ENCODE data around the gene PTX4. TPM values are rescaled to one million over a fixed set of nuclear protein-coding genes. Genes with fewer than 3 reads are reported as not detected.

Gene PTX4
- total and polyA plus RNA-seq, 2 donors (not counting 3 experiments of a cell fraction or from before 2014, with no cell fraction given) = 0.31 TPM; not detected in 1

DNA sequence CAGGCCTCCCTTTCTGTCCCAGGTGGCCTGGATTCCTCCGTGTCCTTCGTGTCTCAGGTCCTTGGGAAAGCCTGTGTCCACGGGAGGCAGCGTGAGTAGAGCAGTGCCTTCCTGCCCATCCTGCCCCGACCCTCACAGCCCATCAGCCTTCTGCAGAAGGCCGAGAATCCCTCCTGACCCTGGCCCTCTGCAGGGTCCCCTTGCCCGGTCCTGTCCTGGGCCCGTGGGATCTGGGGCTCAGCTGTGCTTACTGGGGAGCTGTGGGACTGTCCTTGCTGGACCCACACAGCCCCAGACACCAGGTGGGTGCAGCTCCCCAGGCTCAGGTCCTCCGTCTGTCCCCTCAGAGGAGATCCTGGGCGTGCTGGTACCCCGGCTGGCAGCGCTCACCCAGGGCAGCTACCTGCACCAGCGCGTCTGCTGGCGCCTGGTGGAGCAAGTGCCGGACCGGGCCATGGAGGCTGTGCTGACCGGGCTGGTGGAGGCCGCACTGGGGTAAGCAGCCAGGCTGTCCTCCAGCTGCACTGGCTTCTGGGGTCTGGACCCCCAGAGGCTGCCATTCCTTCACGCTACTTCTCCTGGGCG is 8.4 kb upstream of the PTX4 start:
- CTCF ChIA-PET = interaction anchor here (1.3 kb wide), 1 partner anchor 46 kb away, joined by 3 read pairs; no protein-coding TSS in a partner anchor
- POLR2A ChIA-PET = no interaction called here
- H3K36me3 ChIP-seq (ENCODE audit: control insufficient read depth in 2 of 2, extremely low read depth in 1 of 2, insufficient read depth in 2 of 2, low read length in 2 of 2) = peaks cover 6 to 30% of the 10 kb centered on the region in 2 experiments
- no peak overlapping the region for H3K27ac ChIP-seq (ENCODE audit: insufficient read depth, low read depth, low read length)
- no peak for FAIRE-seq
- H3K9me3 ChIP-seq (replicated peaks; ENCODE audit: control insufficient read depth, insufficient read depth, low read length) = no peaks in the 10 kb centered on the region
- no peak for TF ChIP-seq JUN (IDR thresholded peaks at IDR 0.05; ENCODE audit: borderline replicate concordance, insufficient read depth, insufficient read length, low read depth)
- TF ChIP-seq, protein P1, sequence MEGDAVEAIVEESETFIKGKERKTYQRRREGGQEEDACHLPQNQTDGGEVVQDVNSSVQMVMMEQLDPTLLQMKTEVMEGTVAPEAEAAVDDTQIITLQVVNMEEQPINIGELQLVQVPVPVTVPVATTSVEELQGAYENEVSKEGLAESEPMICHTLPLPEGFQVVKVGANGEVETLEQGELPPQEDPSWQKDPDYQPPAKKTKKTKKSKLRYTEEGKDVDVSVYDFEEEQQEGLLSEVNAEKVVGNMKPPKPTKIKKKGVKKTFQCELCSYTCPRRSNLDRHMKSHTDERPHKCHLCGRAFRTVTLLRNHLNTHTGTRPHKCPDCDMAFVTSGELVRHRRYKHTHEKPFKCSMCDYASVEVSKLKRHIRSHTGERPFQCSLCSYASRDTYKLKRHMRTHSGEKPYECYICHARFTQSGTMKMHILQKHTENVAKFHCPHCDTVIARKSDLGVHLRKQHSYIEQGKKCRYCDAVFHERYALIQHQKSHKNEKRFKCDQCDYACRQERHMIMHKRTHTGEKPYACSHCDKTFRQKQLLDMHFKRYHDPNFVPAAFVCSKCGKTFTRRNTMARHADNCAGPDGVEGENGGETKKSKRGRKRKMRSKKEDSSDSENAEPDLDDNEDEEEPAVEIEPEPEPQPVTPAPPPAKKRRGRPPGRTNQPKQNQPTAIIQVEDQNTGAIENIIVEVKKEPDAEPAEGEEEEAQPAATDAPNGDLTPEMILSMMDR (IDR thresholded peaks at IDR 0.05; ENCODE audit: extremely low read depth in 1 of 2, insufficient read depth in 1 of 2, low read depth in 1 of 2, low read length in 2 of 2) = no peak
- no peak for TF ChIP-seq EZH2 (IDR thresholded peaks at IDR 0.05; ENCODE audit: borderline replicate concordance, low read depth, low read length, severe bottlenecking)
- TF ChIP-seq POLR2AphosphoS5 (IDR thresholded peaks at IDR 0.05; ENCODE audit: insufficient read depth, low read depth, low read length) = no peak
- no peak for TF ChIP-seq MYC (IDR thresholded peaks at IDR 0.05; ENCODE audit: low read depth, low read length)
- no peak for TF ChIP-seq GATA2 (IDR thresholded peaks at IDR 0.05; ENCODE audit: insufficient read depth, insufficient read length, low read depth, low read length)
- no peak for TF ChIP-seq POLR2A (IDR thresholded peaks at IDR 0.05; ENCODE audit: low read depth, low read length)
- TF ChIP-seq FOS (IDR thresholded peaks at IDR 0.05; ENCODE audit: borderline replicate concordance, insufficient read depth, low read length) = no peak
- TF ChIP-seq, protein P2, sequence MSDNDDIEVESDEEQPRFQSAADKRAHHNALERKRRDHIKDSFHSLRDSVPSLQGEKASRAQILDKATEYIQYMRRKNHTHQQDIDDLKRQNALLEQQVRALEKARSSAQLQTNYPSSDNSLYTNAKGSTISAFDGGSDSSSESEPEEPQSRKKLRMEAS (IDR thresholded peaks at IDR 0.05; ENCODE audit: insufficient read depth, insufficient read length) = no peak
- H3K27me3 ChIP-seq (ENCODE audit: control insufficient read depth in 2 of 2, insufficient read depth in 2 of 2, low read length in 2 of 2) = no peaks in the 10 kb centered on the region
- BruUV-seq (replicated peaks) = no TSS peak
- dilution Hi-C loops (cut with MboI; ENCODE audit: extremely low pct_ligation_motif_present, low sequenced_read_pairs) (no loop called here), intact Hi-C loops (cut with micrococcal nuclease) (no loop called here)
- no peak for DNase-seq (ENCODE audit: low read depth, low spot score)
- H3K4me2 ChIP-seq (ENCODE audit: insufficient read depth, low read length) = no peak overlapping the region
- no peak overlapping the region for H3K4me3 ChIP-seq (replicated peaks in 1 of 3; ENCODE audit: insufficient read depth in 1 of 3, low read depth in 1 of 3, low read length in 3 of 3)
- no peak overlapping the region for H2AFZ ChIP-seq (ENCODE audit: low read depth, low read length)
- H3K9ac ChIP-seq (replicated peaks; ENCODE audit: extremely low read depth, insufficient read depth, low read length) = no peak overlapping the region
- peaks cover 15% of the 10 kb centered on the region for H3K4me1 ChIP-seq (ENCODE audit: control insufficient read depth, extremely low read depth, insufficient read depth, low read length)
- no peaks in the 10 kb centered on the region for H3K9me1 ChIP-seq (replicated peaks; ENCODE audit: control insufficient read depth, extremely low read depth, insufficient read depth, low read length)
- peaks cover 19% of the 10 kb centered on the region for H3K79me2 ChIP-seq (ENCODE audit: control insufficient read depth, insufficient read depth, low read length)
- H4K20me1 ChIP-seq (replicated peaks; ENCODE audit: control insufficient read depth, extremely low read depth, insufficient read depth, low read length) = no peaks in the 10 kb centered on the region

All from endothelial cell of umbilical vein (primary cell).